Neural crest cell (in vitro differentiated cells): ENCODE results near the gene CHCT1. TPM values are rescaled to one million over a fixed set of nuclear protein-coding genes. Genes with fewer than 3 reads are reported as not detected.

Source experiments
- DNase-seq: peaks from one replicate; pipeline ENCODE4 v3.0.0; 2021; ENCODE audit warnings: low read depth, mixed read lengths, low spot score
- H3K27ac Mint-ChIP-seq: one replicate; pipeline ENCODE4 v1.8.0; 2021; ENCODE audit warnings: mild to moderate bottlenecking, mixed read lengths; ENCODE audit not compliant: unreplicated experiment
- H3K27me3 Mint-ChIP-seq: 2 replicates; pipeline ENCODE4 v1.8.0; 2021; ENCODE audit warnings: low read depth, mild to moderate bottlenecking, mixed read lengths
- H3K36me3 Mint-ChIP-seq: 2 replicates; pipeline ENCODE4 v1.8.0; 2021; ENCODE audit warnings: low read depth, mild to moderate bottlenecking, mixed read lengths
- H3K4me1 Mint-ChIP-seq: 2 replicates; pipeline ENCODE4 v1.8.0; 2021; ENCODE audit warnings: mixed read lengths
- H3K4me3 Mint-ChIP-seq: one replicate; pipeline ENCODE4 v1.8.0; 2021; ENCODE audit warnings: mild to moderate bottlenecking, mixed read lengths
- H3K9me3 Mint-ChIP-seq: 2 replicates; pipeline ENCODE4 v1.8.0; 2021; ENCODE audit warnings: mixed read lengths
- total RNA-seq: library from RNA; stranded (reverse); gene quantifications from 2 replicates; pipeline ENCODE4 v1.2.1, GENCODE V29; 2021
- TF ChIP-seq, protein P1 (sequence below): fragments of 200-600 bp; sonication (generic); conservative IDR thresholded peaks from 2 replicates; pipeline ENCODE4 v1.5.0; 2021; ENCODE audit warnings: antibody characterized with exemption, mild to moderate bottlenecking

The CHCT1 gene
- total RNA-seq, 1 donor from 2014 or later, result not detected

DNA sequence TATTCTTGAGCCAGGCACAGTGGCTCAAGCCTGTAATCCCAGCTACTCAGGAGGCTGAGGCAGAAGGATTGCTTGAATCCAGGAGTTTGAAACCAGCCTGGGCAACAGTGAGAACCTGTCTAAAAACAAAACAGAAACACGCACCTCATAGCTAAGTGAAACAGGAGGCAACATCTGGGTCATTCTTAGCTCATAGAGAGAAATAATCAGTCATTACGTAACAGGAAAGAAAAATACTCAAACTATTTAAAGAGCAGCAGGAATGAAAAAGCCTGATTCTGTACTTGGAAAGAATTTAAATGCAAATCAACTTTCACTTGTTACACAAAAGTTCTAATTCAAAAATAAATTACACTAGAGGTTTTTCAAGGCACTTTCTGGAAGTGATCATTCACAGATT lies 17.2 kb downstream of the CHCT1 start:
- H3K9me3 Mint-ChIP-seq, result no peaks in the 10 kb centered on the region
- no peak overlapping the region for H3K4me3 Mint-ChIP-seq
- TF ChIP-seq, protein P1, sequence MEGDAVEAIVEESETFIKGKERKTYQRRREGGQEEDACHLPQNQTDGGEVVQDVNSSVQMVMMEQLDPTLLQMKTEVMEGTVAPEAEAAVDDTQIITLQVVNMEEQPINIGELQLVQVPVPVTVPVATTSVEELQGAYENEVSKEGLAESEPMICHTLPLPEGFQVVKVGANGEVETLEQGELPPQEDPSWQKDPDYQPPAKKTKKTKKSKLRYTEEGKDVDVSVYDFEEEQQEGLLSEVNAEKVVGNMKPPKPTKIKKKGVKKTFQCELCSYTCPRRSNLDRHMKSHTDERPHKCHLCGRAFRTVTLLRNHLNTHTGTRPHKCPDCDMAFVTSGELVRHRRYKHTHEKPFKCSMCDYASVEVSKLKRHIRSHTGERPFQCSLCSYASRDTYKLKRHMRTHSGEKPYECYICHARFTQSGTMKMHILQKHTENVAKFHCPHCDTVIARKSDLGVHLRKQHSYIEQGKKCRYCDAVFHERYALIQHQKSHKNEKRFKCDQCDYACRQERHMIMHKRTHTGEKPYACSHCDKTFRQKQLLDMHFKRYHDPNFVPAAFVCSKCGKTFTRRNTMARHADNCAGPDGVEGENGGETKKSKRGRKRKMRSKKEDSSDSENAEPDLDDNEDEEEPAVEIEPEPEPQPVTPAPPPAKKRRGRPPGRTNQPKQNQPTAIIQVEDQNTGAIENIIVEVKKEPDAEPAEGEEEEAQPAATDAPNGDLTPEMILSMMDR, result no peak
- peaks cover 20% of the 10 kb centered on the region for H3K4me1 Mint-ChIP-seq
- DNase-seq, result no peak
- H3K27me3 Mint-ChIP-seq, result no peaks in the 10 kb centered on the region
- no peaks in the 10 kb centered on the region for H3K36me3 Mint-ChIP-seq
- H3K27ac Mint-ChIP-seq, result no peak overlapping the region

DNA sequence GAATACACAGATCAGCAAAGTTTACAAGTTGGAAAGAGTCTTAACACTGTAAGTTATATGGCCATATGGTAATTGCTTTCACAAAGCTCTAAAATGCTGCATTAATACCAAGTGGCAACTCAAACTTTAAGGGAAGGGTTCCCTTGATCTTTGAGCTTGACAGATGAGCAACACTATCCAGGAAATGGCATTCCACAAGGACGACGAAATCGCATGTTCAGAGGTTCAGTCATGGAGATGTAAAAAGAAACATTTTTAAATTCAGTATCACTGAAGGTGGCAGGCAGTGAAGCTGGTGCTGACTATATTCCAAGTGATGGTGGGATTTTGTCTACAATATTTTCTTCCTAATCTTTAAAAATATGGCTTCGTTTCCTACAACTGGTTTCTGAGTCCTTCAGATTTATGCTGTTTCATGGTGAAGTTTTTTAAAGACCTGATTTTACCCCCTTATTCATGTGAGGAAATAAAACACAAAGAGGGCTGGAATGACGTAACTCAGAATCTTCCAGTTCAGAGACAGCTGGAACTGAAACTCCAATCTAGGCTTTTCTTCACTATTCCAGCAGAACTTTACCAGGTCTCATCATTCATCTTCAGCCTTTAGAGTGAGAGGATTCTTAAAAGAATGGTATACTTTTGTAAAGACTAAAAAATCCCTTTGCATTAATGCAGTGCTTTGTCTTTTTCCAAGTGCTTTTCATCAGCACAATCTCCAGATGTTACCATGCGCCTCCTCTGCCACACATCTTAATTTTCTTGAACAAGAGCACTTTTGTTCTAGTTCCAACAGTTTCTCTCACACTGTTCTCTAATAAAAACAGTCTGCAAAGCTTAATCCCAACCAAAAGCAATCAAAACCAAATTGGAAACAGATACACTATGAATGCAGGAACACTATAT lies 20.2 kb downstream of the CHCT1 start:
- TF ChIP-seq, protein P1, result no peak
- Mint-ChIP-seq H3K27me3 (no peaks in the 10 kb centered on the region), H3K9me3 (no peaks in the 10 kb centered on the region), H3K4me3 (no peak overlapping the region), H3K36me3 (peaks cover 4% of the 10 kb centered on the region), H3K4me1 (peaks cover 15% of the 10 kb centered on the region), H3K27ac (peak overlapping the region; percentile 13)
- DNase-seq, result no peak

DNA sequence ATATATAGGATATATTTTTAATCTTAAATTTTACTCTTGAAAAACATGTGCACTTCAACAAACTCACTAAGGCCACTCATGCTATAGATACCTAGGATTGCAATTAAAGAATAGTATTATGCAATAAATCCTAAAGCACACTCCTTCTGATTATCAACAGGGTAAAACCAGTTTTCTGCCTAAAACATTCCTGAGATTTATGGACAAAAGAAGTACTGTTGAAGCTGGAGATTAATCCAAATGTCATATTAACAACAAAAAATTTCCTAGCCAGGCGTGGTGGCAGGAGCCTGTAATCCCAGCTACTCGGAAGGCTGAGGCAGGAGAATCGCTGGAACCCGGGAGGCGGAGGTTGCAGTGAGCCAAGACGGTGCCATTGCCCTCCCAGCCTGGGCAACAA lies 21.4 kb downstream of the CHCT1 start:
- no peak overlapping the region for H3K27ac Mint-ChIP-seq
- DNase-seq, result no peak
- TF ChIP-seq, protein P1, result no peak
- peaks cover 15% of the 10 kb centered on the region for H3K4me1 Mint-ChIP-seq
- H3K27me3 Mint-ChIP-seq, result no peaks in the 10 kb centered on the region
- no peaks in the 10 kb centered on the region for H3K9me3 Mint-ChIP-seq
- peaks cover 7% of the 10 kb centered on the region for H3K36me3 Mint-ChIP-seq
- no peak overlapping the region for H3K4me3 Mint-ChIP-seq

DNA sequence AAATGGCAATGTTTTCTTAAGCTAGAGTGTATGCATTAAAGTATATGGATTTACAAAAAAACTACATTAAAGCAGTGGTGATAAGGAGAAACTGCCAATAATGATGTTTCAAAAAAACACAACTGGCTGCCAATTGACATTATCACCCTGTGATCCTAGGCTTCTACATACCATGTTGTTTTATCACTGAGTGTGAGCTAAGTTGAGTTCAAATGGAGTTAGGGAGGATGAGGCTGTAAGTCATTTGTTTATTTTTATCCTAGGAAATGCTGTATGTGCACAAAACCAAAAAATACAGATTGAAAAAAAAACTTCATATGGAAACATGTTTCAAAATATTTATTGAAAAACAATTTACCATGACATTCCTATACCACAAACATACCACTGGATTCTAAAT lies 22.9 kb downstream of the CHCT1 start:
- Mint-ChIP-seq H3K27me3 (no peaks in the 10 kb centered on the region), H3K27ac (no peak overlapping the region), H3K4me3 (no peak overlapping the region), H3K9me3 (no peaks in the 10 kb centered on the region), H3K36me3 (peaks cover 10% of the 10 kb centered on the region), H3K4me1 (peaks cover 15% of the 10 kb centered on the region)
- TF ChIP-seq, protein P1, result no peak
- no peak for DNase-seq

DNA sequence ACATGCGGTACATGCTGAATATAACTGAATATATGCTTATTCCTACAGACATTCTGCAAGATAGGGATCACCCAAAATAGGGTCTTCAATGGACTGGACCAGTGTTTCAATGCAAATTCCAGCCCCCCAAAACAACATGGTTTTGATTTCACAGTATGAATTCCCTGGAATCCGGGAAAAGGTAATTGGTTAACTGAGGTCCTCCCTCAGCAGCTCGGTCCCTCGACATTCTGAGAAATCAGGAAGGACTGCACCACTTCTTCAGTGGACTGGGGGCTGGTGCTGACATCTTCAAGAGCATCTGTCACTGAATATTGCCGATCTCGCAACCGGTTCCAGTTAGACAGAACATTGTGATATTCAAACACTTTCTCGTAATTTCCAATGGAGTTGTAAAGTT lies 25.1 kb downstream of the CHCT1 start:
- Mint-ChIP-seq H3K36me3 (peaks cover 10% of the 10 kb centered on the region), H3K4me1 (peaks cover 8% of the 10 kb centered on the region), H3K4me3 (no peak overlapping the region), H3K9me3 (no peaks in the 10 kb centered on the region), H3K27me3 (no peaks in the 10 kb centered on the region), H3K27ac (no peak overlapping the region)
- DNase-seq, result no peak
- TF ChIP-seq, protein P1, result no peak
